Limb (tissue), 2 donors: ENCODE measurements around the gene HSD3B7.
"Not testable (repeated sequence)": the region's sequence is repeated elsewhere in the genome, so short reads cannot be mapped to it uniquely, and the experiment has no call there.

ENCODE experiments used
- DNase-seq, 2 donors: peaks; one replicate each; pipeline ENCODE4 v3.0.0-alpha.2; 2016; ENCODE audit errors: extremely low spot score in 2 of 2

The HSD3B7 gene

DNA sequence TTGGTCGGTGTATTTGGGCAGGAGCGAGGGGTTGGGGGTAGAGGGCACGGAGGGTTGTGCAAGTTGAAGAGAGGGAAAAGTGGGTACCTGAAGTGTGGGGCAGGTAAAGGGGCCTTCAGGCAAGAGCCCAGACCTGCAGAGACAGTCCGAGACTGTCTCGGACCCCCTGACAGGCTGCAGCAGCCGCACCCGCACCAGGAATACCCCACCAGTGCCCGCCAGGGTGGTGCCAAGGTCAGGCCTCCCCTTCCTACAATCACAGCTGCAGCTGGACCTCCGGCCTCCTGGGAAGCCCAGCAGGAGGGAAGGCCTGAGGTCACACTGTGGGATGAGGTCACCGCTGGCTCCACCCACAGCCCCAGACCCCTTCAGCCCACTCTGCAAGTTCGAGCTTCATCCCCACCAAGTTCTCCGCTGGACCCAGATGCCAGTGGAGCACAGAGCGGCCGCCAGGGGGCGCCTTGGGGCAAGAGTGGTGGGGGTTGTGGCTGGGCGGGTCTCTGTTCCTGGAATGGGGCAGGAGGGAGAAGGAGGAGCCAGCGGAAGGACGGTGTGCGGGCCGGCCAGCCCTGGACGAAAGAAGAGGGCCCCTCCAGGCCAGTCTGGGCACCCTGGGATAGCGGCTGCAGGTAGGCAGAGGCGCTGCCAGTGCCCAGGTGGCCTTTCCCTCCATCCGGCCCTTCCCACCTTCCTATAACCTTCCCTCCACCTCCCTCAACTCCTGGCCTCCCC lies at the start of gene HSD3B7:
HSD3B7 (plus strand) TSS at position 539 of the 732 bp plus-strand sequence. CDS start 452 bp downstream, outside the sequence.
- DNase-seq, result peak; percentile 89 to 94

- no peak for DNase-seq
Observed at GRCh38 chr16:30937692-30938091, 47.3 kb upstream of the HSD3B7 start.

DNA sequence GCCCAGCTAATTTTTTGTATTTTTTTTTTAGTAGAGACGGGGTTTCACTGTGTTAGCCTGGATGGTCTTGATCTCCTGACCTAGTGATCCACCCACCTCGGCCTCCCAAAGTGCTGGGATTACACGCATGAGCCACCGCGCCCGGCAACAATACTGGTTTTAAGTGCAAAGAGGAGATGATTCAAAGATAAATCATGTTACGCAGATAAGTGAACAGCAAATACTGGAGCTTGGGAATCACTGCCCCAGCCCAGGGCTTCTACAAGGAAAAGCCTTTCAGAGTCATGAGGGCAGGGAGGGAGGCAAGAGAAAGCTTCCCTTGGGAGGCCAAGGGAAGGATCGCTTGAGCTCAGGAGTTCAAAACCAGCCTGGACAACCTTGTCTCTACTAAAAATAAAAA lies 45.4 kb upstream of the HSD3B7 start:
- not testable (repeated sequence) for DNase-seq

DNA sequence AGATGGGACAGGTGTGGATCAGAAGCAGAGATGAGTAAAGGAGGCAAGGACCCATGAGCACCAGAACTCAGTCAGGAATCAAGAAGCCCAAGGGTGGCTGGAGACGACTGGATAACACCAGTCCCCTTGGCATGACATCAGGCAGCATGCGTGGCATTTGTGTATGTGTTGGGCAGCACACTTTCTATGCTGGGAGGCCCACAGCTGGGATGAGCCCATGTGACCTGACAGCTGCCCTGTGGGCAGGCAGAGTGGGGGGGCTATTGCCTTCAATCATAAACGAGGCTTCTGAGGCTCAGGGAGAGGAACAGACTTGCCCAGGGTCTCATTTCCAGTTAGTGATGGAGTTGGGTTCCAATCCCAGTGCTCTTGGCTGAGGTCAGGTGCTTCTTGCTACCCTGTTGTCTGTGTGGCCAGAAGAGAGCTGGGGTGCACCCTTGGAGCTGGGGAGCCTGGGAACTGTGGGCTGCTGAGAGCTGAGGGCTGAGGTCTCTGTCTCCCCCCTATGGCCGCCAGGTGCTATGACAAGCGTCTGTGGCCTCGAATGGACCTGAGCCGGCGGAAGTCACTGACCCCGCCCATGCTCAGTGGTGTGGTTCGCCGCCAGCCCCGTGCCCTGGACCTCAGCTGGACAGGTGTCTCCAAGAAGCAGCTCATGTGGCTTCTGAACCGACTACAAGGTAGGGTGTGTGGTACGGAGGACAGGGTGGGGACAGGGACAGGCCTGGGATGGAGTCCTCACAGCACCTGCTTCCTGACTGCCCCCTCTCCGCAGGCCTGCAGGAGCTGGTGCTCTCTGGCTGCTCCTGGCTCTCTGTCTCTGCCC lies 43.2 kb upstream of the HSD3B7 start:
- peak; percentile 21 to 71 for DNase-seq

- no peak for DNase-seq
Observed at GRCh38 chr16:30942426-30942806, 42.6 kb upstream of the HSD3B7 start.

- no peak for DNase-seq
Observed at GRCh38 chr16:30944352-30944751, 40.7 kb upstream of the HSD3B7 start.

- DNase-seq, result no peak
Observed at GRCh38 chr16:30946671-30947540, 38.1 kb upstream of the HSD3B7 start.

DNA sequence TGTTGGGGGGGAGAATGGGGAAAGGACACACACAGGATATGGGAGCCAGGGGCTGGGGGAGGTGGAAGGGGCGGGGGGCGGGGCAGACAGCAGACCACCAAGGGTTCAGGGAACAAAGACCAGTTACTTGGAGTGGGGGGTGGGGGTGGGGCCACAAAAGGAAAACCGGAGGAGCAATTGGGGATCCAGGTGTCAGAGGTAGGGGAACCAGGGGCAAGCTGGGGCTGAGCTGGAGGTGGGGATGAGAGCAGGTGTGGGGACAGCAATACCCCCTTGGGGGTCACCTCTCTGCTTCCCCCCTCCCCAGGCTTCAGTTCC lies 37.5 kb upstream of the HSD3B7 start:
- no peak for DNase-seq

DNA sequence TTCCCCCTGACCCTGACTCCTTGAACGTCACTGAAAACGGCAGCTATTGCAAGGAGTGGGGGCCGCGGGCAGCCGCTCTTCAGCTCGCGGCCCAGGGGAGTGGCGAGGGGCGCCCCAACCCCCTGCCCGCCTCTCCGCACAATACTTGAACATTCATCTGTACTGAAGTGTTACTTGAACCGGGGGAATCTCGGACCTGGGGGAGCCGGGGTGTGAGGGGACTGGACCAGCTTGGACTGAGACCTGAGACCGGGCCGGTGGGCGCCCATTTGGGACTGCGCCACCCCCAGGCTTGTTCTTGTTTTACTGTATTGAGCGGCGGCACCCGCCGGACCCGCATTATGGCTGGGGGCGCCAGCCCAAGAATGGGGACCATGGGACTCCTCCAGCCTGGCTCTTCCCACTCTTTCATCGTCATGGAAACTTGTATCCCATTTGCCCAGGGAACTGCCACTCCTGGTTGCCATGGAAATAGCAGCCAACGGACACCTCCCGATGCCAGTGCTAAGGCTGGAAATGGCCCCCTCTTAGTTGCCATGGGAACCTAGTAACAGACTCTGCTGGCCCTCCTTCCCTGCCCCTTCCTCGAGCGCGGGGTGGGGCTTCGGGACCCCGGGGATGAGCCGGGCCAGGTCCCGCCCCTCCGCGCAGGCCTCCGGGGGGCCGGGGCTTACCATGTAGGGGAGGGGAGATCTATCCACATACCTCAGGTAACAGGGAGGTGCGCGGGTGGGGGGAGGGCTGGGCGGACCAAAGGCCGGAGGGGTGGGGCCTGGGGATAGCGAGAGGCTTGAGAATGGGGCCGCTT lies 36.9 kb upstream of the HSD3B7 start:
- DNase-seq, result peak; percentile 96 to 98

GRCh38 chr16:30948667-30949649 lies 36.0 kb upstream of the HSD3B7 start, which contains the start of gene ORAI3:
Gene ORAI3, plus strand, starts transcription at chr16:30949068. Its CDS starts 222 bp downstream, at chr16:30949290.
- DNase-seq, result peak; percentile 35 to 81

DNA sequence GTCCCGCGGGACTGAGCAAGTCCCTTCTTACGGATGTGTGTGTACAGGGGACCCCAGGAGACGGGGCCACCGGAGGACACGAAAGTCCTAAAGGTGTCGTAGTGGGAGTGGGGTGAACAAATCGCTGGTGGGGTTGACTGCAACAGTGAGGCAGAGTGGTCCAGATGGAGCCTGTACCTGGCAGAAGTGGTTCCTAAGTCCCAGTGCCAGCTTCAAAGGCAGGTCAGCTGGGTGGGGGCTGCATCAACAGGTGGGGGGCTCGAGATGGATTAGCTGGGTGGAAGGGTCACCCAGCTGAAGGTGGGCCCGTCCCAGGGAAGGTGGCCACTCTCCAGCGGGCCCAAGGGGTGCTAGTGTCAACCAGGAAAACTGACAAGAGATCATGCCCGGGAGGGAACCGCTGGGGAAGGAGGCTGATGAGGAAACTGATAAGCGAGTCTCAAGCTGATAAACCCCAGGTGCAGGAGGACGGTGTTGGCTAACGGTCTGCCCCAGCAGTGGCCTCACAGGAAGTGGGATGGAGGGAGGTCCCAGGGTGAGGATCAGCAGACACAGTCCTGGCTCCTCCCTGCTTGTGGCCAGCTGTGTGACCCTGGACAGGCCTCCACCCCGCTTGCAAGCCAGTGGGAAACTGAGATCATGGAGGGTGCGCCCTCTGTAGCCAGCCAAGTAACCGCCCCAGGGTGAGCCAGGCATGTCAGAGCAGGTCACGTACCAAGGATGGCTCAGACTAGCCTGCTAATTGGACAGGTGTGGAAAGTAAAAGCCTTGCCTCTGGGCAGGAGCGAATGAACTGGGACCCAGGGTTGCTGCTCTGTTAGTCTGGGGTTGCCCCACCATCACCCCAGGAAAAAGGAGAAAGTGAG lies 35.1 kb upstream of the HSD3B7 start:
- peak in 1 of 2 donors; percentile 62 for DNase-seq

- DNase-seq, result no peak
Observed at GRCh38 chr16:30950516-30951065, 34.4 kb upstream of the HSD3B7 start.

DNA sequence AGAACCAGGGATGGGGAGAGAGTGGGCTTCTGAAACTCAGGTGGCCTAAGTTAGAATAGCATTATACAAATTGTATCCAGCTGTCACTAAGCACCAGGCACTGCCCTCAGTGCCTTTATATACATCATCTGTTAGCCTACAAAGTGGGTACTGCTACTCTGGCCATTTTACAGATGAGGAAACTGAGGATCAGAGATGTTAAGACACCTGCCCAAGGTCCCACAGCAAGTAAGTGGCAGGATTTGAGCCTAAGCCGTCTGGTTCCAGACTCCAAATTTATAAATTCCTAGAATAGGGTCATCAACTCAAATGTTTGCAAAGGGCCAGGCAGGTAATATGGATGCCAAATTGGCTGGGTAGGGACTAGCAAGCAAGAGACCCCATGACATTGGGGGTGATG lies 33.8 kb upstream of the HSD3B7 start:
- DNase-seq, result no peak

DNA sequence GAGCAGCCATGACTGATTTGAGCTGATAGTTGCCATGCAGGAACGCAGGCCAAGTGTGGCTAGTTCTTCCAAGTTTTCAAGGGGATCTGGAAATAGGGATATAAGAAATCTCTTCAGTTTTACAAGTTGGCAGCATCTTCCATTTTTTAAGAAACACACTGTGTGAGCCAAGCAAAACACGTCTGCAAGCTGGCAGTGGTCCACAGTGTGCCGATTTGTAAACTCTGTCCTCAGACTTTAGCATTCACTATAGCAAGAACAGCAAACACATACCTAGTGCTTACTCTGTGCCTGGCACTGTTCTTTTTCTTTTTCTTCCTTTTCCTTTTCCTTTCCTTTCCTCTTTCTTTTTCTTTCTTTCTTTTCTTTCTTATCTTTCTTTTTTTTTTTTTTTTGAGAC lies 33.3 kb upstream of the HSD3B7 start:
- DNase-seq, result no peak

DNA sequence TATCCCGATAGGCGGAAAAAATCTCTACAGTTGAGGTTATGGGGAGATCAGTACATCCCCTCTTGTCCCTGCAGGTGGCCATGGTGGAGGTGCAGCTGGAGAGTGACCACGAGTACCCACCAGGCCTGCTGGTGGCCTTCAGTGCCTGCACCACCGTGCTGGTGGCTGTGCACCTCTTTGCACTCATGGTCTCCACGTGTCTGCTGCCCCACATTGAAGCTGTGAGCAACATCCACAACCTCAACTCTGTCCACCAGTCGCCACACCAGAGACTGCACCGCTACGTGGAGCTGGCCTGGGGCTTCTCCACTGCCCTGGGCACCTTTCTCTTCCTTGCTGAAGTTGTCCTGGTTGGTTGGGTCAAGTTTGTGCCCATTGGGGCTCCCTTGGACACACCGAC lies 31.9 kb upstream of the HSD3B7 start:
- no peak for DNase-seq

- peak; percentile 67 to 82 for DNase-seq
Observed at GRCh38 chr16:30953511-30954124, 31.4 kb upstream of the HSD3B7 start.

GRCh38 chr16:30954993-30955392 lies 30.0 kb upstream of the HSD3B7 start:
- DNase-seq, result no peak
